BJ (cell line): ENCODE measurements around the gene HEXIM1. TPM values are rescaled to one million over a fixed set of nuclear protein-coding genes. Genes with fewer than 3 reads are reported as not detected.

Source experiments
- CTCF ChIA-PET: fragments of 350-600 bp; formaldehyde crosslinking; extraction: SDS; loops from one replicate; lab custom pipeline; 2021; ENCODE audit warnings: antibody characterized with exemption, inconsistent platforms; lab: Yijun Ruan, JAX
- POLR2A ChIA-PET: fragments of 300-600 bp; sonication (Branson Sonifier 250); formaldehyde crosslinking; extraction: SDS; loops from one replicate; lab custom pipeline; 2021; ENCODE audit warnings: antibody characterized with exemption; lab: Charles Lee
- DNase-seq: peaks from one replicate; pipeline ENCODE4 v3.0.0-alpha.2; 2011; ENCODE audit warnings: low read depth
- H3K27me3 ChIP-seq: 2 replicates; pipeline ENCODE4 v1.6.0; 2011; ENCODE audit warnings: low read length; ENCODE audit not compliant: control insufficient read depth, insufficient read depth
- H3K36me3 ChIP-seq: 2 replicates; pipeline ENCODE4 v1.5.1; 2011; ENCODE audit warnings: low read length; ENCODE audit not compliant: control insufficient read depth, insufficient read depth
- H3K4me3 ChIP-seq: 2 replicates; pipeline ENCODE4 v1.5.1; 2011; ENCODE audit warnings: low read depth, mild to moderate bottlenecking, control low read depth, low read length
- CTCF ChIP-seq: IDR thresholded peaks from 2 replicates; pipeline ENCODE4 v1.5.1; 2011; ENCODE audit warnings: low read depth, mild to moderate bottlenecking, control low read depth, inconsistent platforms, low read length, moderate library complexity; ENCODE audit not compliant: insufficient read depth
- polyA plus RNA-seq: library from polyadenylated mRNA; depleted of rRNA; stranded (reverse); fragments of >200 nt; gene quantifications from 2 replicates; pipeline ENCODE4 v1.2.3, GENCODE V29; 2011

HEXIM1 gene
- polyA plus RNA-seq, 1 experiment, result 16.0 TPM

- no peak for TF ChIP-seq CTCF
- no peak overlapping the region for H3K4me3 ChIP-seq
- no peaks in the 10 kb centered on the region for H3K36me3 ChIP-seq
- no peaks in the 10 kb centered on the region for H3K27me3 ChIP-seq
- ChIA-PET POLR2A (no interaction called here), CTCF (interaction anchor here (5.3 kb wide), 1 partner anchor 59 kb away, joined by 204 read pairs; no protein-coding TSS in a partner anchor)
- DNase-seq, result no peak
Measured at GRCh38 chr17:45137561-45138305, 10.5 kb upstream of the HEXIM1 start.

GRCh38 chr17:45138911-45139532 lies 9.3 kb upstream of the HEXIM1 start:
- ChIA-PET POLR2A (no interaction called here), CTCF (interaction anchor here (1.0 to 1.5 kb wide), 3 partner anchors 11 to 59 kb away, joined by 3 to 7 read pairs (median 7); no protein-coding TSS in a partner anchor)
- no peaks in the 10 kb centered on the region for H3K27me3 ChIP-seq
- TF ChIP-seq CTCF, result no peak
- DNase-seq, result no peak
- H3K4me3 ChIP-seq, result no peak overlapping the region
- no peaks in the 10 kb centered on the region for H3K36me3 ChIP-seq

- no peak for DNase-seq
- ChIA-PET POLR2A (no interaction called here), CTCF (interaction anchor here (1.0 to 1.5 kb wide), 3 partner anchors 10 to 58 kb away, joined by 3 to 7 read pairs (median 7); no protein-coding TSS in a partner anchor)
- no peaks in the 10 kb centered on the region for H3K27me3 ChIP-seq
- no peaks in the 10 kb centered on the region for H3K36me3 ChIP-seq
- H3K4me3 ChIP-seq, result no peak overlapping the region
- TF ChIP-seq CTCF, result no peak
Measured at GRCh38 chr17:45139533-45139920, 8.7 kb upstream of the HEXIM1 start.

- CTCF ChIA-PET, result interaction anchor here (0.8 to 1.8 kb wide), 5 partner anchors 8 to 55 kb away, joined by 3 to 39 read pairs (median 4); partner anchors contain the start of gene ACBD4
- TF ChIP-seq CTCF, result no peak
- Histone ChIP-seq H3K4me3 (no peak overlapping the region), H3K27me3 (no peaks in the 10 kb centered on the region), H3K36me3 (no peaks in the 10 kb centered on the region)
- POLR2A ChIA-PET, result interaction anchor here (0.6 to 0.8 kb wide), 2 partner anchors 8 to 15 kb away, joined by 3 to 7 read pairs; partner anchors contain the start of gene ACBD4
- no peak for DNase-seq
Measured at GRCh38 chr17:45143094-45143670, 5.1 kb upstream of the HEXIM1 start.
